SK-N-SH (cell line): ENCODE results near the gene HTRA3.

Experiments
- CTCF ChIP-seq: fragments of 200-600 bp; sonication (generic); IDR thresholded peaks from 2 replicates; pipeline ENCODE4 v1.6.1; 2017; ENCODE audit warnings: antibody characterized with exemption, mild to moderate bottlenecking, moderate library complexity
- EP300 ChIP-seq, 2 experiments: IDR thresholded peaks; 2 replicates each; pipeline versions ENCODE4 v1.4.0 to v1.6.1; 2012; ENCODE audit warnings: borderline replicate concordance in 1 of 2, low read depth in 1 of 2, low read length in 1 of 2
- EZH2phosphoT487 ChIP-seq: fragments of 200-600 bp; sonication (generic); IDR thresholded peaks from 2 replicates; pipeline ENCODE4 v1.6.1; 2017; ENCODE audit warnings: low read depth, mixed run types, mild to moderate bottlenecking, antibody characterized with exemption, moderate library complexity, borderline replicate concordance
- GABPA ChIP-seq: IDR thresholded peaks from 2 replicates; pipeline ENCODE4 v1.4.0; 2012; ENCODE audit warnings: low read depth, mild to moderate bottlenecking
- GATA2 ChIP-seq: sonication (generic); formaldehyde crosslinking; IDR thresholded peaks from 2 replicates; pipeline ENCODE4 v1.5.0; 2020; ENCODE audit warnings: mild to moderate bottlenecking, missing genetic modification reagents
- MAX ChIP-seq: IDR thresholded peaks from 2 replicates; pipeline ENCODE4 v1.4.0; 2012; ENCODE audit warnings: low read depth
- NRF1 ChIP-seq: IDR thresholded peaks from 2 replicates; pipeline ENCODE4 v1.6.1; 2012; ENCODE audit warnings: low read depth, mild to moderate bottlenecking, low read length
- POLR2AphosphoS5 ChIP-seq: IDR thresholded peaks from 2 replicates; pipeline ENCODE4 v1.6.1; 2012; ENCODE audit warnings: low read depth, low read length
- RFX5 ChIP-seq: IDR thresholded peaks from 2 replicates; pipeline ENCODE4 v1.6.1; 2012; ENCODE audit warnings: mild to moderate bottlenecking, improper control_type of control experiment, low read length
- SIN3A ChIP-seq: IDR thresholded peaks from 2 replicates; pipeline ENCODE4 v1.6.1; 2012; ENCODE audit warnings: low read depth, mild to moderate bottlenecking, low read length, moderate library complexity, borderline replicate concordance
- YY1 ChIP-seq: IDR thresholded peaks from 2 replicates; pipeline ENCODE4 v1.4.0; 2012; ENCODE audit warnings: low read depth, mild to moderate bottlenecking

GRCh38 chr4:8343967-8344331, 74.4 kb downstream of the HTRA3 start:
- TF ChIP-seq YY1 (no peak), CTCF (no peak), EZH2phosphoT487 (no peak), GABPA (no peak), MAX (no peak), GATA2 (CRISPR knock-in tag) (no peak), SIN3A (no peak), RFX5 (no peak), EP300 (IDR thresholded peaks at IDR 0.05; ENCODE audit: borderline replicate concordance in 1 of 2, low read depth in 1 of 2, low read length in 1 of 2) (no peak), POLR2AphosphoS5 (no peak), NRF1 (no peak)
